Large intestine (tissue), 3 donors: Measurements from ENCODE around the gene ATP2A3. TPM values are rescaled to one million over a fixed set of nuclear protein-coding genes. Genes with fewer than 3 reads are reported as not detected.

Experiments
- DNase-seq, 2 donors: peaks; one replicate each; pipeline versions ENCODE4 v3.0.0 to v3.0.0-alpha.2; 2013
- H3K27ac ChIP-seq: one replicate; pipeline ENCODE4 v1.5.1; 2013; ENCODE audit warnings: low read length
- H3K27me3 ChIP-seq: 2 replicates; pipeline ENCODE4 v1.6.1; 2013; ENCODE audit warnings: low read length; ENCODE audit not compliant: control insufficient read depth, insufficient read depth
- H3K36me3 ChIP-seq: 2 replicates; pipeline ENCODE4 v1.6.1; 2013; ENCODE audit warnings: low read length; ENCODE audit not compliant: control insufficient read depth, insufficient read depth
- H3K4me1 ChIP-seq: one replicate; pipeline ENCODE4 v1.6.1; 2013; ENCODE audit warnings: low read length; ENCODE audit not compliant: control insufficient read depth, insufficient read depth
- H3K4me3 ChIP-seq: one replicate; pipeline ENCODE4 v1.5.1; 2013; ENCODE audit warnings: low read length
- H3K9me3 ChIP-seq: one replicate; pipeline ENCODE4 v1.6.1; 2013; ENCODE audit warnings: mild to moderate bottlenecking, low read depth, low read length, moderate library complexity; ENCODE audit not compliant: control insufficient read depth
- WGBS: methylation state at CpG from one replicate; pipeline ENCODE4 v1.1.5; 2013; ENCODE audit warnings: low lambda C conversion rate; ENCODE audit not compliant: insufficient coverage; 5-methylcytosine and 5-hydroxymethylcytosine counted together
- polyA plus RNA-seq: library from polyadenylated mRNA; unstranded; fragments of 120-200 nt; gene quantifications from one replicate; pipeline ENCODE4 v1.2.1, GENCODE V29; 2013

Gene ATP2A3
- polyA plus RNA-seq, 1 donor = 44.4 TPM

- Histone ChIP-seq H3K9me3 (peaks cover 3% of the 10 kb centered on the region), H3K4me3 (no peak overlapping the region), H3K27ac (peak overlapping the region; percentile 14), H3K36me3 (peaks cover 45% of the 10 kb centered on the region), H3K4me1 (peaks cover 21% of the 10 kb centered on the region), H3K27me3 (no peaks in the 10 kb centered on the region)
- no peak for DNase-seq
- 93% methylated on average over 3 of the region's 22 CpGs for WGBS
These were observed 41.3 kb upstream of the ATP2A3 start for GRCh38 chr17:4005296-4006164.

- DNase-seq = peak; percentile 77 to 84
- H3K27me3 ChIP-seq = no peaks in the 10 kb centered on the region
- H3K27ac ChIP-seq = peak overlapping the region; percentile 98
- 50% methylated on average over 2 of the region's 44 CpGs for WGBS
- H3K4me3 ChIP-seq = no peak overlapping the region
- peaks cover 43% of the 10 kb centered on the region for H3K36me3 ChIP-seq
- peaks cover 3% of the 10 kb centered on the region for H3K9me3 ChIP-seq
- H3K4me1 ChIP-seq = peaks cover 21% of the 10 kb centered on the region
These were observed 40.5 kb upstream of the ATP2A3 start for GRCh38 chr17:4004517-4005295.

GRCh38 chr17:4003501-4004421 lies 39.5 kb upstream of the ATP2A3 start:
- H3K27me3 ChIP-seq = no peaks in the 10 kb centered on the region
- peaks cover 33% of the 10 kb centered on the region for H3K36me3 ChIP-seq
- no CpG with 5 or more reads among the region's 46 CpGs for WGBS
- peaks cover 21% of the 10 kb centered on the region for H3K4me1 ChIP-seq
- peak; percentile 90 to 92 for DNase-seq
- H3K27ac ChIP-seq = peak overlapping the region; percentile 98
- peaks cover 3% of the 10 kb centered on the region for H3K9me3 ChIP-seq
- H3K4me3 ChIP-seq = no peak overlapping the region

DNA sequence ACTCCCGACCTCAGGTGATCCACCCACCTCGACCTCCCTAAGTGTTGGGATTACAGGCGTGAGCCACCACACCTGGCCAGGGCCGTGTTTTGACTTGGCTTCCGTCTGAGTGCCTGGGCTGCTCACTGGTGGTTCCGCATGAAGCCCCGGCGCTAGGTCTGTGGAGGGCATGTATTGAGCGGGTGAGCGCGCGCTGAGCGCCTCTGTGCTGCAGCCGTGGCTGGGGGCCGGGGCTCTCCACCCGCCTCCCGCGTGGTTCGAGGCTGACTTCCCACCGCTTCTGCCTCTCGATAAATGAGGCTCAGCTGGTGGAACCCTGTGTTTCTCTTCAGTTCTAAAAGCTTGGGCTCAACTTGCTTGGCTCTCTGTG lies 38.9 kb upstream of the ATP2A3 start:
- Histone ChIP-seq H3K27me3 (no peaks in the 10 kb centered on the region), H3K4me3 (no peak overlapping the region), H3K4me1 (peaks cover 21% of the 10 kb centered on the region), H3K9me3 (peaks cover 3% of the 10 kb centered on the region), H3K36me3 (peaks cover 28% of the 10 kb centered on the region), H3K27ac (peak overlapping the region; percentile 98)
- no peak for DNase-seq
- WGBS = no CpG with 5 or more reads among the region's 21 CpGs

DNA sequence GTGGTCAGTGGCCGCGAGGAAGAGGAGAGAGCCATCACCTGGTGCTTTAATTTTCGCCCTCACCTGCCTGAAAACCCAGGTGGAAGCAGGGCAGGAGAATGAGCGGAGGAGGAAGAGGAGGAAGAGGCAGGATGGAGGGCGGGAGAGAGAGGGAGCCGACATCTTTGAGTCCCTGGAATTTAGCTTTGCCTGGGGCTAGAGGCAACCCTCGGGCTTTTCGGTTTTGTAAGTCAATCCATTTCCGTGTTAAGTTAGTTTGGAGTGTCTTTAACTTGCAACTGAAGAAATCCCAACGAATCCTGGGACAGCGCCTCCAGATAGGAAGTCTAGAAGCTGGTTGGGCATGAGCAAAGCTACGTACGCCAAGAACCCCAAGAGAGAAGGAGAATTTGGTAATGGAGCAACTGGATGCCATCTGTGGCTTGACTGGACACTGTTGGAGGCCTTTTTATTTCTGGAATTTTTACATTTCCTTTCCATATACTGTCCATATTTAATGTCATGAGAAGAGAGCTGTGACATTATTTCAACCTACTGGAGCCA lies 36.9 kb upstream of the ATP2A3 start:
- WGBS = 90% methylated on average over 2 of the region's 13 CpGs
- Histone ChIP-seq H3K9me3 (peaks cover 3% of the 10 kb centered on the region), H3K27ac (no peak overlapping the region), H3K36me3 (peaks cover 8% of the 10 kb centered on the region), H3K4me3 (no peak overlapping the region), H3K4me1 (peaks cover 21% of the 10 kb centered on the region), H3K27me3 (no peaks in the 10 kb centered on the region)
- no peak for DNase-seq

GRCh38 chr17:3998436-3998835 lies 34.2 kb upstream of the ATP2A3 start:
- no peak for DNase-seq
- Histone ChIP-seq H3K27me3 (no peaks in the 10 kb centered on the region), H3K9me3 (peaks cover 3% of the 10 kb centered on the region), H3K4me3 (no peak overlapping the region), H3K27ac (no peak overlapping the region), H3K4me1 (peaks cover 8% of the 10 kb centered on the region), H3K36me3 (no peaks in the 10 kb centered on the region)
- WGBS = 100% methylated on average over 1 of the region's 4 CpGs

DNA sequence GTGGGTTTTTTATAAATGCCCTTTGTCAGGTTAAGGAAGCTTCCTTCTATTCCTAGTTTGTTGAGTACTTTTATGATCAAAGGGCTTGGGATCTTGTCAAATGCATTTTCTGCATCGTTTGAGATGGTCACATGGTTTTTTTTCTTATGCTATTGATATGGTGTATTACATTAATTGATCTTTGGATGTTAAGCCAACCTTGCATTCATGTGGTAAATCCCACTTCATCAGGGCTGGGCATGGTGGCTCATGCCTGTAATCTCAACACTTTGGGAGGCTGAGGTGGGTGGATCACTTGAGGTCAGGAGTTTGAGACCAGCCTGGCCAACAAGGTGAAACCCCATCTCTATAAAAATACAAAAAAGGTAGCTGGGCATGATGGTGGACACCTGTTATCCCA lies 30.8 kb upstream of the ATP2A3 start:
- no peak overlapping the region for H3K4me3 ChIP-seq
- no peak overlapping the region for H3K27ac ChIP-seq
- no peaks in the 10 kb centered on the region for H3K27me3 ChIP-seq
- H3K4me1 ChIP-seq = no peaks in the 10 kb centered on the region
- no peak for DNase-seq
- WGBS = no CpG with 5 or more reads among the region's 1 CpG
- no peaks in the 10 kb centered on the region for H3K9me3 ChIP-seq
- H3K36me3 ChIP-seq = no peaks in the 10 kb centered on the region

DNA sequence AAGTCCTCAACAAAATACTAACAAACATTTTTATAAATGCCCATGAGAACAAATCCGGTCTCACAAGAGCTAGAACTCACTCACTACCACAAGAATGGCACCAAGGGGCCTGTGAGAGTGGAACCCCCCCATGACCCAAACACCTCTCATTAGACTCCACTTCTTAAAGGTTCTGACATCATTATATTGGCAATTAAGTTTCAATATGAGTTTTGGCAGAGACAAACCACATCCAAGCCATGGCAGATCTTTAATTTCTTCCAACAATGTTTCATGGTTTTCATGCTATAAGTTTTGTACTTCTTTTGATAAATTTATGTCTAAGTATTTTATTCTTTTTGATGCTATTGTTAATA lies 30.0 kb upstream of the ATP2A3 start:
- WGBS = no CpG with 5 or more reads among the region's 1 CpG

GRCh38 chr17:3993493-3994220 lies 29.4 kb upstream of the ATP2A3 start:
- no peaks in the 10 kb centered on the region for H3K4me1 ChIP-seq
- H3K27ac ChIP-seq = no peak overlapping the region
- no peaks in the 10 kb centered on the region for H3K27me3 ChIP-seq
- no peak overlapping the region for H3K4me3 ChIP-seq
- H3K36me3 ChIP-seq = no peaks in the 10 kb centered on the region
- no CpG with 5 or more reads among the region's 8 CpGs for WGBS
- no peaks in the 10 kb centered on the region for H3K9me3 ChIP-seq
- DNase-seq = no peak

More for the DNA sequence above, 30.0 kb upstream of the ATP2A3 start:
- DNase-seq = no peak
- H3K27me3 ChIP-seq = no peaks in the 10 kb centered on the region
- H3K4me1 ChIP-seq = no peaks in the 10 kb centered on the region
- H3K36me3 ChIP-seq = no peaks in the 10 kb centered on the region
- H3K27ac ChIP-seq = no peak overlapping the region
- H3K9me3 ChIP-seq = no peaks in the 10 kb centered on the region
- no peak overlapping the region for H3K4me3 ChIP-seq
